ENCODE measurements around the gene MED12L. TPM values are rescaled to one million over a fixed set of nuclear protein-coding genes. Genes with fewer than 3 reads are reported as not detected.
A peak's percentile ranks its signal among the peaks of the same experiment; 100 is the strongest.
"Not testable (repeated sequence)": the region's sequence is repeated elsewhere in the genome, so short reads cannot be mapped to it uniquely, and the experiment has no call there.

MED12L gene
- total RNA-seq, 1 experiment from 2014 or later = 14.9 TPM

DNA sequence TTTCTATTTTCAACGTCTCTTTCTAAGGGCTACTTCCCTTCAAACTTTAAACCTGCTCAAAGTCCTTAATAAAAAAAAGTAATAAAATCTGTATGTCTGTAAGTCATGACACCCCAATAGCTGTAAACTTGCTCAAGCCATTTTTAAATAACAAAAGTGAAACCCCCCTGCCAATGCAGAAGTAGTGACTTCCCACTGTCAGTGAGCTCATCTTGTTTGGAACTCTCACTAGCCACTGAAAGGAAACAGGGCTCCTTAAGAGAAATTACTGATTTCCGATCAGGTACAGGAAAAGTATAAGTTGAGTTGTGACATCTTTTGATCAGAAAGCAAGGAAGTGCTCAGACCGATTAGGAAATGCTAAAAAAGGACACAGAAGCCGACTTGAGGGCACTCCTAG is 145.2 kb downstream of the MED12L start:
- Mint-ChIP-seq H3K4me3 (no peak overlapping the region), H3K9me3 (peaks cover 0 to 3% of the 10 kb centered on the region in 2 experiments; a peak in 1 of 5 replicates), H3K36me3 (ENCODE audit: insufficient read depth in 1 of 3, low read depth in 3 of 3) (peaks cover 5 to 6% (median 6%) of the 10 kb centered on the region in 3 experiments; a peak in 5 of 7 replicates), H3K4me1 (peaks cover 34 to 37% of the 10 kb centered on the region in 2 experiments), H3K27ac (peak overlapping the region in 2 of 3 experiments; percentile 7 to 69; a peak in 4 of 7 replicates), H3K27me3 (ENCODE audit: low read depth) (no peaks in the 10 kb centered on the region)
- no CpG with 5 or more reads among the region's 4 CpGs for WGBS (ENCODE audit: extremely low coverage, insufficient read length, low lambda C conversion rate)
- no peaks in the 10 kb centered on the region for H3K23me2 ChIP-seq (ENCODE audit: insufficient read length, low read depth, low read length, poor library complexity, severe bottlenecking)
- no peak overlapping the region for H2BK20ac ChIP-seq (ENCODE audit: low read depth, low read length, poor library complexity, severe bottlenecking)
- no peaks in the 10 kb centered on the region for H3K27me3 ChIP-seq (ENCODE audit: insufficient read depth, low read length)
- no peaks in the 10 kb centered on the region for H4K20me1 ChIP-seq (ENCODE audit: control insufficient read depth, insufficient read depth, insufficient read length)
- no peak overlapping the region for H2AFZ ChIP-seq (ENCODE audit: low read length)
- H4K8ac ChIP-seq (replicated peaks; ENCODE audit: insufficient read length, low read depth, low read length) = no peak overlapping the region
- no peak overlapping the region for H2BK12ac ChIP-seq (ENCODE audit: insufficient read length, low read depth, low read length)
- no peak overlapping the region for H3K23ac ChIP-seq (ENCODE audit: insufficient read length, low read depth, low read length)
- no peaks in the 10 kb centered on the region for H3K79me1 ChIP-seq (ENCODE audit: insufficient read depth, low read depth, low read length, poor library complexity, severe bottlenecking)
- H3K4me1 ChIP-seq (ENCODE audit: insufficient read depth, low read length) = peaks cover 7% of the 10 kb centered on the region; the same call in 1 of the 2 replicates
- no peak overlapping the region for H3T11ph ChIP-seq (ENCODE audit: low read length)
- no peak overlapping the region for H3K14ac ChIP-seq (ENCODE audit: insufficient read depth, low read length)
- no peak overlapping the region for H3K9ac ChIP-seq (ENCODE audit: extremely low read depth, insufficient read length, low read length)
- no peak overlapping the region for H2BK15ac ChIP-seq (ENCODE audit: low read depth, low read length)
- TF ChIP-seq, protein P1, sequence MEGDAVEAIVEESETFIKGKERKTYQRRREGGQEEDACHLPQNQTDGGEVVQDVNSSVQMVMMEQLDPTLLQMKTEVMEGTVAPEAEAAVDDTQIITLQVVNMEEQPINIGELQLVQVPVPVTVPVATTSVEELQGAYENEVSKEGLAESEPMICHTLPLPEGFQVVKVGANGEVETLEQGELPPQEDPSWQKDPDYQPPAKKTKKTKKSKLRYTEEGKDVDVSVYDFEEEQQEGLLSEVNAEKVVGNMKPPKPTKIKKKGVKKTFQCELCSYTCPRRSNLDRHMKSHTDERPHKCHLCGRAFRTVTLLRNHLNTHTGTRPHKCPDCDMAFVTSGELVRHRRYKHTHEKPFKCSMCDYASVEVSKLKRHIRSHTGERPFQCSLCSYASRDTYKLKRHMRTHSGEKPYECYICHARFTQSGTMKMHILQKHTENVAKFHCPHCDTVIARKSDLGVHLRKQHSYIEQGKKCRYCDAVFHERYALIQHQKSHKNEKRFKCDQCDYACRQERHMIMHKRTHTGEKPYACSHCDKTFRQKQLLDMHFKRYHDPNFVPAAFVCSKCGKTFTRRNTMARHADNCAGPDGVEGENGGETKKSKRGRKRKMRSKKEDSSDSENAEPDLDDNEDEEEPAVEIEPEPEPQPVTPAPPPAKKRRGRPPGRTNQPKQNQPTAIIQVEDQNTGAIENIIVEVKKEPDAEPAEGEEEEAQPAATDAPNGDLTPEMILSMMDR (conservative IDR thresholded peaks at IDR 0.05) = no peak
- no peak for DNase-seq
- H3K4me2 ChIP-seq (ENCODE audit: insufficient read depth, insufficient read length, low read length) = no peak overlapping the region
- H4K5ac ChIP-seq (ENCODE audit: insufficient read length, low read depth, low read length) = no peak overlapping the region
- no peak overlapping the region for H3K18ac ChIP-seq (ENCODE audit: insufficient read length, low read depth, low read length)
- H2BK5ac ChIP-seq (ENCODE audit: insufficient read length, low read length) = no peak overlapping the region
- H3K56ac ChIP-seq (ENCODE audit: insufficient read length, low read depth, low read length) = no peak overlapping the region
- H3K9me3 ChIP-seq (ENCODE audit: control insufficient read depth, low read depth, low read length) = no peaks in the 10 kb centered on the region
- no peak overlapping the region for H3K27ac ChIP-seq (ENCODE audit: insufficient read length, low read depth, low read length)
- H2AK5ac ChIP-seq (ENCODE audit: insufficient read length, low read length) = no peak overlapping the region
- no peaks in the 10 kb centered on the region for H3K79me2 ChIP-seq (ENCODE audit: insufficient read depth, low read length)
- no peak overlapping the region for H3K4ac ChIP-seq (ENCODE audit: low read depth, low read length)
- no peak overlapping the region for H4K91ac ChIP-seq (ENCODE audit: insufficient read length, low read depth, low read length)
- no peak overlapping the region for H2BK120ac ChIP-seq (ENCODE audit: low read depth, low read length, poor library complexity, severe bottlenecking)

DNA sequence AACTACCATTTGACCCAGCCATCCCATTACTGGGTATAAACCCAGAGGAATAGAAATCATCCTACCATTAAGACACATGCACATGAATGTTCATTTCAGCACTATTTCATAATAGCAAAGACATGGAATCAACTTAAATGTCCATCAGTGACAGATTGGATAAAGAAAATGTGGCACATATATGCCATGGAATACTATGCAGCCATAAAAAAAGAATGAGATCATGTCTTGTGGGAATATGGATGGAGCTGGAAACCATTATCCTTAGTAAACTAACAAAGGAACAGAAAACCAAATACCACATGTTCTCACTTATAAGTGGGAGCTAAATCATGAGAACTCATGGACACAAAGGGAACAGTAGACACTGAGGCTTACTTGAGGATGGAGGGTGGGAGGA is 146.9 kb downstream of the MED12L start:
- H3K4me2 ChIP-seq (ENCODE audit: insufficient read depth, insufficient read length, low read length); H2AK5ac ChIP-seq (ENCODE audit: insufficient read length, low read length); H3K4me1 ChIP-seq (ENCODE audit: insufficient read depth, low read length); H3K27ac Mint-ChIP-seq; H3K4me3 Mint-ChIP-seq; H3K27me3 Mint-ChIP-seq (ENCODE audit: low read depth); H3K9me3 Mint-ChIP-seq; H4K5ac ChIP-seq (ENCODE audit: insufficient read length, low read depth, low read length); H3K27me3 ChIP-seq (ENCODE audit: insufficient read depth, low read length); H3K9ac ChIP-seq (ENCODE audit: extremely low read depth, insufficient read length, low read length); H3K23ac ChIP-seq (ENCODE audit: insufficient read length, low read depth, low read length); H3K79me1 ChIP-seq (ENCODE audit: insufficient read depth, low read depth, low read length, poor library complexity, severe bottlenecking); H3K27ac ChIP-seq (ENCODE audit: insufficient read length, low read depth, low read length); H3K18ac ChIP-seq (ENCODE audit: insufficient read length, low read depth, low read length); H3T11ph ChIP-seq (ENCODE audit: low read length); H3K4ac ChIP-seq (ENCODE audit: low read depth, low read length); H2BK20ac ChIP-seq (ENCODE audit: low read depth, low read length, poor library complexity, severe bottlenecking); DNase-seq; H3K9me3 ChIP-seq (ENCODE audit: control insufficient read depth, low read depth, low read length); H3K23me2 ChIP-seq (ENCODE audit: insufficient read length, low read depth, low read length, poor library complexity, severe bottlenecking); H2AFZ ChIP-seq (ENCODE audit: low read length); H3K14ac ChIP-seq (ENCODE audit: insufficient read depth, low read length); H4K20me1 ChIP-seq (ENCODE audit: control insufficient read depth, insufficient read depth, insufficient read length); H4K8ac ChIP-seq (replicated peaks; ENCODE audit: insufficient read length, low read depth, low read length); H2BK120ac ChIP-seq (ENCODE audit: low read depth, low read length, poor library complexity, severe bottlenecking); H3K56ac ChIP-seq (ENCODE audit: insufficient read length, low read depth, low read length); H2BK15ac ChIP-seq (ENCODE audit: low read depth, low read length); H2BK5ac ChIP-seq (ENCODE audit: insufficient read length, low read length); H4K91ac ChIP-seq (ENCODE audit: insufficient read length, low read depth, low read length); H3K79me2 ChIP-seq (ENCODE audit: insufficient read depth, low read length); H3K36me3 Mint-ChIP-seq (ENCODE audit: insufficient read depth in 1 of 3, low read depth in 3 of 3); H2BK12ac ChIP-seq (ENCODE audit: insufficient read length, low read depth, low read length): not testable (repeated sequence)
- peaks cover 36 to 40% of the 10 kb centered on the region in 2 experiments for H3K4me1 Mint-ChIP-seq

All from H9 (cell line).